Ascending aorta (tissue), 2 donors: ENCODE results near the gene NFKB1. TPM values are rescaled to one million over a fixed set of nuclear protein-coding genes. Genes with fewer than 3 reads are reported as not detected.

Experiments used
- DNase-seq, 2 donors: peaks; one replicate each; pipeline ENCODE4 v3.0.0-alpha.2; 2019; ENCODE audit warnings: low spot score in 2 of 2
- H3K27ac ChIP-seq, 2 donors: fragments of 200-600 bp; sonication (generic); one replicate each; pipeline ENCODE4 v1.5.1; 2016 to 2017; ENCODE audit warnings: mild to moderate bottlenecking in 1 of 2
- H3K27me3 ChIP-seq: fragments of 200-600 bp; sonication (generic); one replicate; pipeline ENCODE4 v1.5.1; 2017
- H3K36me3 ChIP-seq, 2 donors: fragments of 200-600 bp; sonication (generic); one replicate each; pipeline ENCODE4 v1.5.1; 2016
- H3K4me1 ChIP-seq, 2 donors: fragments of 200-600 bp; sonication (generic); one replicate each; pipeline ENCODE4 v1.5.1; 2016 to 2017; ENCODE audit warnings: mild to moderate bottlenecking in 1 of 2
- H3K4me3 ChIP-seq, 2 donors: fragments of 200-600 bp; sonication (generic); one replicate each; pipeline ENCODE4 v1.5.1; 2016 to 2017; ENCODE audit warnings: mild to moderate bottlenecking in 1 of 2
- H3K9me3 ChIP-seq, 2 donors: fragments of 200-600 bp; sonication (generic); one replicate each; pipeline ENCODE4 v1.5.1; 2016
- intact Hi-C: fragments of 100-400 bp; cut with DNase I; formaldehyde crosslinking; loops from one replicate; pipeline ENCODE4 v1.15.1; 2023
- total RNA-seq: library from RNA; depleted of rRNA; stranded (reverse); fragments of >200 nt; gene quantifications from one replicate; pipeline ENCODE4 v1.1.0, GENCODE V29; 2016
- TF ChIP-seq, protein P1 (sequence below), 3 experiments: fragments of 200-600 bp in 2 of 3; fragments of 450-650 bp in 1 of 3; sonication (generic) in 2 of 3; IDR thresholded peaks; one replicate each; pipeline ENCODE4 v1.5.1; 2016 to 2019; ENCODE audit warnings: antibody characterized with exemption in 3 of 3, mild to moderate bottlenecking in 1 of 3, moderate library complexity in 1 of 3

The NFKB1 gene
- total RNA-seq, 1 donor from 2014 or later: 34.5 TPM

DNA sequence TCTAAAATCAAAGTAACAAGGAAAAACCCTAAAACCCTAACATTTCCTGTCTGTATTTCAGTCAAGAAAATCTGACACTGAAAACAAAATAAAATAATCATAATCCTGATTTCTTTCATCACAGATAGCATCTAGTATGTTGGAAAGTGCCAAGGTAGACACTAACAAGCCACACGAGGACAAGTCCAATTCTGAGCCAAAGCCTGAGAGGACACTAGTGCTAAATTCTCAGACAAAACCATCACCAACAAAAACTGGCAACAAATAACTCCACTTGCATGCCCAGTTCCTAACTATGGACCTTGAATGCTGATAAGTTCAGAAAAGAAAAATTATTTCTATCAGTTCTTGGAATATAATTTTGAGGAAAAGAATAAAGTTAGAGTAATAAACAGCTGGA lies 146.0 kb downstream of the NFKB1 start:
- DNase-seq: no peak
- TF ChIP-seq, protein P1, sequence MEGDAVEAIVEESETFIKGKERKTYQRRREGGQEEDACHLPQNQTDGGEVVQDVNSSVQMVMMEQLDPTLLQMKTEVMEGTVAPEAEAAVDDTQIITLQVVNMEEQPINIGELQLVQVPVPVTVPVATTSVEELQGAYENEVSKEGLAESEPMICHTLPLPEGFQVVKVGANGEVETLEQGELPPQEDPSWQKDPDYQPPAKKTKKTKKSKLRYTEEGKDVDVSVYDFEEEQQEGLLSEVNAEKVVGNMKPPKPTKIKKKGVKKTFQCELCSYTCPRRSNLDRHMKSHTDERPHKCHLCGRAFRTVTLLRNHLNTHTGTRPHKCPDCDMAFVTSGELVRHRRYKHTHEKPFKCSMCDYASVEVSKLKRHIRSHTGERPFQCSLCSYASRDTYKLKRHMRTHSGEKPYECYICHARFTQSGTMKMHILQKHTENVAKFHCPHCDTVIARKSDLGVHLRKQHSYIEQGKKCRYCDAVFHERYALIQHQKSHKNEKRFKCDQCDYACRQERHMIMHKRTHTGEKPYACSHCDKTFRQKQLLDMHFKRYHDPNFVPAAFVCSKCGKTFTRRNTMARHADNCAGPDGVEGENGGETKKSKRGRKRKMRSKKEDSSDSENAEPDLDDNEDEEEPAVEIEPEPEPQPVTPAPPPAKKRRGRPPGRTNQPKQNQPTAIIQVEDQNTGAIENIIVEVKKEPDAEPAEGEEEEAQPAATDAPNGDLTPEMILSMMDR (IDR thresholded peaks at IDR 0.05): no peak
- Histone ChIP-seq H3K9me3 (no peaks in the 10 kb centered on the region), H3K27ac (no peak overlapping the region), H3K36me3 (peaks cover 10 to 28% of the 10 kb centered on the region in 2 donors), H3K4me1 (no peaks in the 10 kb centered on the region), H3K4me3 (no peak overlapping the region), H3K27me3 (no peaks in the 10 kb centered on the region)
- intact Hi-C loops: no loop called here

DNA sequence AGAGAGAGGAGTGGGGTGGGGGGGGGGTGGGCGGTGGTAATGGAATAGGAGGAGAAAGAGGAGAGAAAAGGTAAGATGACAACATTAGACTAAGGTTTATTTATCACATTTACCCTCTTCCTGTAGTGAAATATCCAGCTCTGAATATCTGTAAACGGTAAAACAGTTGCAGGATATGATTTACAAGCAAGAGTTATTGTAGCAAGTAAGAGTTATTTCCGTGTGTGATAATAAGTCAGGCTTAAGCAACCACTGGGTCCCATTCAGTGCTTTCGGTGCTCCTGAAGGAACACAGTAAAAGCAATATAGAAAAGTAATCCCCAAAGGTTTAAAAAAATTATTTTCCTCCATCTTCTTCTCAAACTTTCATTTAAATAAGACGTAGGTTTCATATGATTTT lies 156.0 kb downstream of the NFKB1 start:
- no peak for DNase-seq
- H3K9me3 ChIP-seq: no peaks in the 10 kb centered on the region
- H3K36me3 ChIP-seq: peaks cover 3% of the 10 kb centered on the region in 2 donors
- TF ChIP-seq, protein P1 (IDR thresholded peaks at IDR 0.05): no peak
- intact Hi-C loops: no loop called here
- H3K4me1 ChIP-seq: no peaks in the 10 kb centered on the region
- no peak overlapping the region for H3K4me3 ChIP-seq
- no peak overlapping the region for H3K27ac ChIP-seq
- no peaks in the 10 kb centered on the region for H3K27me3 ChIP-seq

DNA sequence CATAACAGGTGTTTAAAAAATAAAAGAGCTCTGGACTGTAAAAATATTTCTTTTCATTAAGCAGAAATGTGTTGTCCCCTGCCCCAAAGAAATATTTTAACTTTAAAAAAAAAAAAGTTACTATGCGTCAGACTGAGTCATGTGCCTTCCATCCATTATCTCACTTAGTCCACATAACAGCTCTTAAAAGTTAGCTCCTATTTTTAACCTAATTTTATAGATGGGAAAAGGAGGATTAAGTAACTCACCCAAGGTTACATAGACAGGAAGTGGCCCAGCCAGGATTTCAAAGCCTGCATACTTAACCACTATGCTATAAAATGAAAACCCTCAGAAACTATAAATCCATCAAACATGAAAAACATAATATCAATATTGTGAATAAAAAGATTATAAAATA lies 161.9 kb downstream of the NFKB1 start:
- no peak for DNase-seq
- intact Hi-C loops: no loop called here
- H3K9me3 ChIP-seq: no peaks in the 10 kb centered on the region
- no peaks in the 10 kb centered on the region for H3K27me3 ChIP-seq
- H3K27ac ChIP-seq: no peak overlapping the region
- no peaks in the 10 kb centered on the region for H3K4me1 ChIP-seq
- H3K36me3 ChIP-seq: peaks cover 3 to 8% of the 10 kb centered on the region in 2 donors
- TF ChIP-seq, protein P1 (IDR thresholded peaks at IDR 0.05): no peak
- no peak overlapping the region for H3K4me3 ChIP-seq

DNA sequence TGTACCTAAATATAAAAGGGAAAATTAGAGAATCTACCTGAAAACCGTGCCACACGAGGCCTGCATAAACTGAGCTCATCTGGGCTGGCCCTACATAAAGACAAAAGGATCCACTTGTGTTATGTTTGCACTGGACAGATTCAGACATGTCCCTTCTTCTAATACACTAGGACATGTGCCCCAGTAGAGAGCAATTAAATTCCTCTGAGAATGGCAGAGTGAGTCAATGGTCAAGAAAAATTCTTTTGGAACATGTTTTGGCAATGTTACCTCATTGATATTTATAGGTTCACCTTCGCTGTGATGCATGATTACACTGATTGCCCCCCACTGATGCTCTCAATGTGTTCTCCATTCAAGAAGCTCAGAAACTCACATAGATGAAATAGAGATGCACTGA lies 164.4 kb downstream of the NFKB1 start:
- DNase-seq: no peak
- Histone ChIP-seq H3K27ac (no peak overlapping the region), H3K4me1 (no peaks in the 10 kb centered on the region), H3K27me3 (no peaks in the 10 kb centered on the region), H3K36me3 (peaks cover 3 to 8% of the 10 kb centered on the region in 2 donors), H3K4me3 (no peak overlapping the region), H3K9me3 (no peaks in the 10 kb centered on the region)
- intact Hi-C loops: no loop called here
- TF ChIP-seq, protein P1 (IDR thresholded peaks at IDR 0.05): no peak

Other genes starting within 250 kb of the NFKB1 start
- 17.1 TPM for gene SLC39A8, start 155.9 kb upstream of the NFKB1 start, total RNA-seq